Subcutaneous adipose tissue (tissue), 4 donors: Measurements from ENCODE around the gene MLPH. TPM values are rescaled to one million over a fixed set of nuclear protein-coding genes. Genes with fewer than 3 reads are reported as not detected.

Source experiments
- CTCF ChIP-seq: fragments of 450-650 bp; IDR thresholded peaks from one replicate; pipeline ENCODE4 v1.5.1; 2016; ENCODE audit warnings: low read depth, mild to moderate bottlenecking, control low read depth, antibody characterized with exemption, moderate library complexity
- total RNA-seq, 4 donors: library from RNA; depleted of rRNA; stranded (reverse); fragments of >200 nt; gene quantifications; one replicate each; pipeline ENCODE4 v1.1.0, GENCODE V29; 2016

MLPH gene
- total RNA-seq, 4 donors from 2014 or later: 7.1 to 24.7 (median 16.4) TPM

- no peak for TF ChIP-seq CTCF
Measured at GRCh38 chr2:237572021-237572741, 85.1 kb downstream of the MLPH start.

- no peak for TF ChIP-seq CTCF
Measured at GRCh38 chr2:237572742-237573101, 85.7 kb downstream of the MLPH start.

GRCh38 chr2:237573721-237574415 is 86.8 kb downstream of the MLPH start:
- TF ChIP-seq CTCF: no peak

GRCh38 chr2:237574467-237574866 is 87.4 kb downstream of the MLPH start:
- TF ChIP-seq CTCF: no peak

- no peak for TF ChIP-seq CTCF
Measured at GRCh38 chr2:237574894-237575868, 88.1 kb downstream of the MLPH start.

- TF ChIP-seq CTCF: no peak
Measured at GRCh38 chr2:237575869-237576862, 89.1 kb downstream of the MLPH start.
